ENCODE measurements around the gene SPNS1.
"Not testable (repeated sequence)": the region's sequence is repeated elsewhere in the genome, so short reads cannot be mapped to it uniquely, and the experiment has no call there.

The SPNS1 gene, protein sequence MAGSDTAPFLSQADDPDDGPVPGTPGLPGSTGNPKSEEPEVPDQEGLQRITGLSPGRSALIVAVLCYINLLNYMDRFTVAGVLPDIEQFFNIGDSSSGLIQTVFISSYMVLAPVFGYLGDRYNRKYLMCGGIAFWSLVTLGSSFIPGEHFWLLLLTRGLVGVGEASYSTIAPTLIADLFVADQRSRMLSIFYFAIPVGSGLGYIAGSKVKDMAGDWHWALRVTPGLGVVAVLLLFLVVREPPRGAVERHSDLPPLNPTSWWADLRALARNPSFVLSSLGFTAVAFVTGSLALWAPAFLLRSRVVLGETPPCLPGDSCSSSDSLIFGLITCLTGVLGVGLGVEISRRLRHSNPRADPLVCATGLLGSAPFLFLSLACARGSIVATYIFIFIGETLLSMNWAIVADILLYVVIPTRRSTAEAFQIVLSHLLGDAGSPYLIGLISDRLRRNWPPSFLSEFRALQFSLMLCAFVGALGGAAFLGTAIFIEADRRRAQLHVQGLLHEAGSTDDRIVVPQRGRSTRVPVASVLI

GRCh38 chr16:28974437-28975157, at the start of gene SPNS1:
Gene SPNS1 (plus strand): TSS chr16:28974778. CDS start chr16:28975152, 374 bp downstream.
- peak; percentile 89 for DNase-seq (ENCODE audit: low read depth)

DNA sequence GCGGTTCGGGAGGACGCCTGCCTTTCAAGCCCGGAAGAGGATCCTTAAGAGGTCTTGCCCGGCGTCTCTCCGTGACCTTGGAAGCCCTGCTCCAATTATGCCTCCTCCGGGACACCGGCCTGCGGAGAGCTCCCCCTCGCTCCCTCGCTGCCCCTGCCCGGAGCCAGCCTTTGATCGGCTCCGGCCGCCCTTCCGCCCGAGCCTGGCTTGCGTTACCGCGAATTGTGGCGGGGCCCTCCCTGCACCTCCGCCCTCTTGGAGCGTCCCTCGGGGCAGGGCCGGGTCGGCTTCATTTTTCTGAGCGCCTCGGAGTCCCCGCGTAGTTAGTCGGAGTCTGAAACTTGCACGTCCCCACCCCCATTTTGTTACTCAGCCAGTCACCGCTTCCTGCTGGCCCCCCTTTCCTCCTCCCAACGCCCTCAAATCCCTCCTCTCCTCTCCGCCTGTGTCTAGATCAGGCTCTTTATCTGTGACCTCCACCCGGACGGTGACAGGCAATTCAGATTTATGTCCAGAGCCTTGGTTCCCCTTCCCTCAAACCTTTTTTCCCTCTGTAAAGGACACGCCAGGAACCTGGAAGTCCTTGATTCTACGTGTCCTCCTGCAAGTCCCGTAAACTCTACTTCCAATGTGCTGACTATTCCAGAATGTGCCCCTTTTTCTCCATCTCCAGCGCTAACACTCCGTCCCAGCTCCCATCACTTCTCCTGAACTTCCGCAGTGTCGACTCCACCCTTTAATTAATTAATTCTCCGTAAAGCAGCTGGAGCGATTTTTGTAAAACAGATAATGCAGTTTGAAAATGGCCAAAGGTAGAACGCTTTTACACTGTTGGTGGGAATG, 49.0 kb upstream of the SPNS1 start:
- DNase-seq (ENCODE audit: low read depth): peak; percentile 60

- DNase-seq (ENCODE audit: low read depth): not testable (repeated sequence)
Measured at GRCh38 chr16:28926284-28926683, 48.3 kb upstream of the SPNS1 start.

DNA sequence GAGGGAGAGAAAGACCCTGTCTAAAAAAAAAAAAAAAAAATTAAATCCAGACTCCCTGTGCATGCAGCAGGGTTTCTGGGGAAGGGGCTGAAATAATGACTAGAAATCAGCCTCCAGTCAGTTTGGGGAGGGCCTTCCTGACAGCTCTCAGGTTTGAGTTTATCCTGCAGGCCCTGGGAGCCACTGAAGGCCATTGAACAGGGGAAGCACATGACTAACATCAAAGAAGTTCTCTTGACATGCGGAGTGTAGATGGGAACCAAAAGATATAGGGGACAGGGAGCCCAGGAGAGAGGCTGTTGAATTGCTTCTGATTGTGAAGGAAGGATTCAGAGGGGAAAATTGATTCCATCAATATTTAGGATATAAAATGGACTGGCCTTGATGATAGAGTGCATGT, 46.8 kb upstream of the SPNS1 start:
- DNase-seq (ENCODE audit: low read depth): no peak

- no peak for DNase-seq (ENCODE audit: low read depth)
Measured at GRCh38 chr16:28930203-28930602, 44.4 kb upstream of the SPNS1 start.

DNA sequence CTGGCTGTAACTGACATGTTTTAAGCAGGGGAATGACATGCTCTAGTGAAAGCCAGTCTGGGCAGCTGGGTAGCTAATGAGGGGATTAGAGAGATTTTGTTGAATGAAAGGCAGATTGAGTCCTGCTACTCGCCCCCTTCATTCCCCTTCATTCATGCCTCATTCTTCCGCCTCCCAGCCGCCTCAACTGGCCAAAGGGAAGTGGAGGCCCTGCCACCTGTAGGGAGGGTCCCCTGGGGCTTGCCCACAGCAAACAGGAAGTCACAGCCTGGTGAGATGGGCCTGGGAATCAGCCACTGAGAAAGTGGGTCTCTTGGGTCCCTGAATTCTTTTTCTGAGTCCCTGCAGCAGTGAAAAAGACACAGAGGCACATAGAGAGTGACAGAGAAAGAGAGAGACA, 43.9 kb upstream of the SPNS1 start:
- DNase-seq (ENCODE audit: low read depth): no peak

DNA sequence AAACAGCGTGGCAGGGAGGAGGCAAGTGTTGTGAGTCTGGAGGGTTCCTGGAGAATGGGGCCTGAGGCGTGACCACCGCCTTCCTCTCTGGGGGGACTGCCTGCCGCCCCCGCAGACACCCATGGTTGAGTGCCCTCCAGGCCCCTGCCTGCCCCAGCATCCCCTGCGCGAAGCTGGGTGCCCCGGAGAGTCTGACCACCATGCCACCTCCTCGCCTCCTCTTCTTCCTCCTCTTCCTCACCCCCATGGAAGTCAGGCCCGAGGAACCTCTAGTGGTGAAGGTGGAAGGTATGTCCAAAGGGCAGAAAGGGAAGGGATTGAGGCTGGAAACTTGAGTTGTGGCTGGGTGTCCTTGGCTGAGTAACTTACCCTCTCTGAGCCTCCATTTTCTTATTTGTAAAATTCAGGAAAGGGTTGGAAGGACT, 42.8 kb upstream of the SPNS1 start, which contains the start of gene CD19:
CD19 (plus strand) TSS at position 171 of the 425 bp plus-strand sequence; CDS start at position 201, 30 bp downstream.
- no peak for DNase-seq (ENCODE audit: low read depth)

- no peak for DNase-seq (ENCODE audit: low read depth)
Measured at GRCh38 chr16:28932339-28933141, 42.0 kb upstream of the SPNS1 start.

DNA sequence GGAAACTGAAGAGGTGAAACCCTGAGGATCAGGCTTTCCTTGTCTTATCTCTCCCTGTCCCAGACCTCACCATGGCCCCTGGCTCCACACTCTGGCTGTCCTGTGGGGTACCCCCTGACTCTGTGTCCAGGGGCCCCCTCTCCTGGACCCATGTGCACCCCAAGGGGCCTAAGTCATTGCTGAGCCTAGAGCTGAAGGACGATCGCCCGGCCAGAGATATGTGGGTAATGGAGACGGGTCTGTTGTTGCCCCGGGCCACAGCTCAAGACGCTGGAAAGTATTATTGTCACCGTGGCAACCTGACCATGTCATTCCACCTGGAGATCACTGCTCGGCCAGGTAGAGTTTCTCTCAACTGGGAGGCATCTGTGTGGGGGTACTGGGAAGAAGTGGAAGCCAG, 41.4 kb upstream of the SPNS1 start:
- no peak for DNase-seq (ENCODE audit: low read depth)

DNA sequence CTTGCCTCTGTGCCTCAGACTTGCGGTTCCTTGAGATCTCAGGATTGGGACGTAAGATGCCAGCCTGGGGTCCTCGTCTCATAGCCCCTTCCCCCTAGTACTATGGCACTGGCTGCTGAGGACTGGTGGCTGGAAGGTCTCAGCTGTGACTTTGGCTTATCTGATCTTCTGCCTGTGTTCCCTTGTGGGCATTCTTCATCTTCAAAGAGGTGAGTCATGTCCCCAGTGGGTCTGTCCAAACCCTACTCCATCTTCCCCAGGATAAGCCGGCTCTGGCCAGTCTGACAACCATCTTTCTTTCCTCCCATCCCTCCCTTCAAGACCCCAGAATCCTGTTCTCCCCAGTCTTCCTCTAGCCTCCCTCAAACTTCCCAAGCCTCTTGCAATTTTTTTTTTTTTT, 39.2 kb upstream of the SPNS1 start:
- DNase-seq (ENCODE audit: low read depth): no peak

GRCh38 chr16:28935924-28936783, 38.4 kb upstream of the SPNS1 start:
- DNase-seq (ENCODE audit: low read depth): peak; percentile 64

- DNase-seq (ENCODE audit: low read depth): no peak
Measured at GRCh38 chr16:28936784-28937155, 37.8 kb upstream of the SPNS1 start.

GRCh38 chr16:28937222-28937876, 37.2 kb upstream of the SPNS1 start:
- DNase-seq (ENCODE audit: low read depth): no peak

- DNase-seq (ENCODE audit: low read depth): no peak
Measured at GRCh38 chr16:28938721-28939120, 35.9 kb upstream of the SPNS1 start.

DNA sequence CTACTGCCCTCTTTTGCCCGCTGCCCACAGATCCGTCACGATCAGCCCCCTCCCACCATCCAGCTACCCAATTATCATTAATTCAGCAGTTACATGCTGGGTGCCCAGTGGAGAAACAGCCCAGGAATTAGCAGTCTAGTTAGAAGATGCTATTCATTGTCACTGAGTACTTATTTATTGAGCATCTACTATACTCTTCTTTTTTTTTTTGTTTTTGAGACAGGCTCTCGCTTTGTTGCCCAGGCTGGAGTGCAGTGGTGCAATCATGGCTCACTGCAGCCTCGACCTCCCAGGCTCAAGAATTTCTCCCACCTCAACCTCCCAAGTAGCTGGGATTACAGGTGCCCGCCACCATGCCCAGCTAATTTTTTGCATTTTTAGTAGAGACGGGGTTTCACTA, 34.8 kb upstream of the SPNS1 start:
- DNase-seq (ENCODE audit: low read depth): not testable (repeated sequence)

- no peak for DNase-seq (ENCODE audit: low read depth)
Measured at GRCh38 chr16:28943281-28943680, 31.3 kb upstream of the SPNS1 start.

GRCh38 chr16:28946681-28947080, 27.9 kb upstream of the SPNS1 start:
- no peak for DNase-seq (ENCODE audit: low read depth)

DNA sequence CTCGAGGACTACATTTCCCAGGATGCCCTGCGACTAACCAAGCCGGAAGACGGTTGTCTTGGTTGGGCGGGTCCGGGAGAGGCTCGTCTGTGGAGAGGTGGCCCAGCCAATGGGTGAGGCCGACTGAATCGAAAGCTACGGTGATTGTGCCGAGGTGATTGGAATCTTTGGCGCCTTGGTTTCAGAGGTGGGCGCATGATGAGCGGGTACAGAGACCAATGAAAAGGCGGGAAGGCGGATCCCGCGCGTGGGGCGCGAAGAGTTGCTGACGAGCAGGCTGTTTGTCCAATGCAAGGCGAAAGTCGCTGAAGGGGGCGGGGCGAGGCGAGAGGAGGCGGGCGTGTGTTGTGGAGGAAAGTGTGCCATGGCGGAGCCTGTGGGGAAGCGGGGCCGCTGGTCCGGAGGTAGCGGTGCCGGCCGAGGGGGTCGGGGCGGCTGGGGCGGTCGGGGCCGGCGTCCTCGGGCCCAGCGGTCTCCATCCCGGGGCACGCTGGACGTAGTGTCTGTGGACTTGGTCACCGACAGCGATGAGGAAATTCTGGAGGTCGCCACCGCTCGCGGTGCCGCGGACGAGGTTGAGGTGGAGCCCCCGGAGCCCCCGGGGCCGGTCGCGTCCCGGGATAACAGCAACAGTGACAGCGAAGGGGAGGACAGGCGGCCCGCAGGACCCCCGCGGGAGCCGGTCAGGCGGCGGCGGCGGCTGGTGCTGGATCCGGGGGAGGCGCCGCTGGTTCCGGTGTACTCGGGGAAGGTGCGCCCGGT, 23.7 kb upstream of the SPNS1 start, which contains the start of gene NFATC2IP:
NFATC2IP (plus strand) TSS at position 290 of the 762 bp plus-strand sequence; CDS start at position 365, 75 bp downstream.
- peak; percentile 98 for DNase-seq (ENCODE audit: low read depth)
